Activated CD8-positive, alpha-beta memory T cell treated with anti-CD3 and anti-CD28 coated beads for 4 hours (primary cell): ENCODE data around the gene DENND1B.
"Not testable (repeated sequence)": the region's sequence is repeated elsewhere in the genome, so short reads cannot be mapped to it uniquely, and the experiment has no call there.

Experiments
- DNase-seq, 2 donors: peaks; one replicate each; pipeline ENCODE4 v3.0.0-alpha.2; 2020; ENCODE audit warnings: low read depth in 2 of 2

Gene DENND1B

DNA sequence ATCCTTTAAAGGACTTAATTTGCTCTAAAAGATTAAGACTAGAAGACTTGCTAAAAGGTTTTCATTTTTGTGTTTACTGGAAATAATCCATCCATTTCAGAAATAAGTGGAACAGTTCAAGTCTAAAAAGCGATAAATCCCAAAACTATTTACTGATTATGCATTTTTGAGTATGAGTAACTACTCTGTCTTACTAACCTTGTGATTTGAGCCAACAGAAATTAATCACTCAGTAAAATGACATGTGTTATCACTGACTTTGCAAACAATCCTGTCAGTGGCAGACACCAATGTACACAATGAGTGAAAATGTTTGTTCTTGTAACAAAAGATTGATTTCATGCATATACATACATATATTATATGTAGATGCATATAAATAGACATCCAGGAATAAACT, 218.0 kb downstream of the DENND1B start:
- DNase-seq, result no peak

- DNase-seq, result no peak
Observed at GRCh38 chr1:197553281-197553680, 222.0 kb downstream of the DENND1B start.

DNA sequence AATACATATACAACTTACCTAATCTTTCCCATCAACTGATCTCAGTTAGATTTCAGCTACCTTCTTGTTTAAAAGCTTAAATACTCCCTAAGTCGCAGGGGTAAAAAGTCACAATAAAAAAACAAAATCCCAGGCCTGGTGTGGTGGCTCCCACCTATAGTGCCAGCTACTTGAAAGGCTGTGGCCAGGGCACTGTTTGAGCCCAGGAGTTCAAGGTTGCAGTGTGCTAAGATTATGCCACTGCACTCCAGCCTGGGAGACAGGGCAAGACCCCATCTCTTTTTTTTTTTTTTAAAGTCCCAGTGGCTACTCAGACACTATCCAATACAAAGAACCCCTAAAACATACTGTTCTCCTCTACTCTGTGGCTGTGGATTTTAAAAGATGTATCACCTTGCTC, 228.3 kb downstream of the DENND1B start:
- no peak for DNase-seq

DNA sequence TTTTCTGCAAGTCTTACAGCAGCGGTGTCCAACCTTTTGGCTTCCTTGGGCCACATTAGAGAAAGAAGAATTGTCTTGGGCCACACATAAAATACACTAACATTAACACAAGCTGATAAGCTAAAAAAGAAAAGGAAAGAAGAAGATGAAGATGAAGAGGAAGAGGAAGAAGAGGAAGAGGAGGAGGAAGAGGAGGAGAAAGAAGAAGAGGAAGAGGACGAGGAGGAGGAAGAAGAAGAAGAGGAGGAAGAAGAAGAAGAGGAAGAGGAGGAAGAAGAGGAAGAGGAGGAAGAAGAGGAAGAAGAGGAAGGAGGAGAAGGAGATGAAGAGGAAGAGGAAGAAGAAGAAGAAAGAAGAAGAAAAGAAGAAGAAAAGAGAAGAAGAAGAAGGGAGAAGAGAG, 230.7 kb downstream of the DENND1B start:
- DNase-seq, result no peak

GRCh38 chr1:197544130-197544529, 231.2 kb downstream of the DENND1B start:
- DNase-seq, result no peak

GRCh38 chr1:197541411-197541810, 233.9 kb downstream of the DENND1B start:
- DNase-seq, result no peak

- DNase-seq, result no peak
Observed at GRCh38 chr1:197526736-197527371, 248.4 kb downstream of the DENND1B start.

DNA sequence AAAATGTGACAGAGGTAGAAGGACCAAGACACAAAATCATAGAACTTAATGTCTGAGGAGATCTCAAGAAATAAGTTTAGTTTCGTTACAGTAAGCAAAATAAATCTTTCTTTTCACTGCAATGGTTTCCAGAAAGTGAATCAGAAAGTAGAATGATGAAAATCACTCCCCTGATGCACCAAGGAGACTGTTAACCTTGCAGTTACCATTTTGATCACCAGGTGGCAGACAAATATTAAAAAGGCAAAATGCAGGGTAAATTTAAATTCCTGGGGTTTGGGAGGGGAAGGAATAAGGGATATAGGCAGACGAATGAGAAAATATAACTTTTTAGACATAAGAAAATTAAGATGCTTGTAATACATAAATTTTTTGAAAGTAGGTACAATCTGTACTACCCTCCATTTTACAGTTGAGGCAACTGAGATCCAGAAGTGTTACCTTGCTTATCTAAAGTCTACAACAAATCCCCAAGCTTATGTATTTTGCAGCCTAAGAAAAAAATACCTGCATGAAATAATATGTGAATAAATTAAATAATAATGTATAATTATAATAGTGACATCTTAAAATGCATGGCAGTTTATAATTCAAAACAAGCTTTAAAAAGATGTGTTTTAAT, 254.1 kb downstream of the DENND1B start:
- DNase-seq, result no peak

DNA sequence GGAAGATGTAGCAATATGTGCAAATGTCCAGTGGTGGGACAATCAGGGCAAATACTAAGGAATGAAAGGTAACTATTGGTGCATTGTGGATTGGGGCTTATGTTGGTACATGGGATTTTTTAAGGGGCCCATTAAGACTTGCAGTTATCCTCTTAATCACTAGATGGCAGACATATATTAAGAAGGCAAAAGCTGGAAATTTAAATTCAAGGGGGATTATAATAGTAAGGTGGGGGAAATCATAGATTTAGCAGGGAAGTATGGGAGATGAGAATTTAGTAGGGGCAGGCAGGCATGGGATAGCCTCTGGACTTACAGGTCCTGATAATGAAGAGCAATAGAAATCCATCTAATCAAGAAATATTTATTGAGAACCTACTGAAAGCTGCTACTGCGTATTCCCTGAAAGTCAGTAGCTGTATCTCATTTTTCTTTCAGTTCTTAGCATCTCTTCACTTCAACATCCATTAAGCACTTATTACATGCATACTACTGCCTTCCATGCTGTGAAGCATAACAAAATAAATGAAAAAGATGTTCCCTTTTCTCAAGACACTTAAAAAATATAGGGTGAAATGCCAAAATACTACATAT, 255.4 kb downstream of the DENND1B start:
- DNase-seq, result no peak

- DNase-seq, result no peak
Observed at GRCh38 chr1:197515421-197515820, 259.9 kb downstream of the DENND1B start.

DNA sequence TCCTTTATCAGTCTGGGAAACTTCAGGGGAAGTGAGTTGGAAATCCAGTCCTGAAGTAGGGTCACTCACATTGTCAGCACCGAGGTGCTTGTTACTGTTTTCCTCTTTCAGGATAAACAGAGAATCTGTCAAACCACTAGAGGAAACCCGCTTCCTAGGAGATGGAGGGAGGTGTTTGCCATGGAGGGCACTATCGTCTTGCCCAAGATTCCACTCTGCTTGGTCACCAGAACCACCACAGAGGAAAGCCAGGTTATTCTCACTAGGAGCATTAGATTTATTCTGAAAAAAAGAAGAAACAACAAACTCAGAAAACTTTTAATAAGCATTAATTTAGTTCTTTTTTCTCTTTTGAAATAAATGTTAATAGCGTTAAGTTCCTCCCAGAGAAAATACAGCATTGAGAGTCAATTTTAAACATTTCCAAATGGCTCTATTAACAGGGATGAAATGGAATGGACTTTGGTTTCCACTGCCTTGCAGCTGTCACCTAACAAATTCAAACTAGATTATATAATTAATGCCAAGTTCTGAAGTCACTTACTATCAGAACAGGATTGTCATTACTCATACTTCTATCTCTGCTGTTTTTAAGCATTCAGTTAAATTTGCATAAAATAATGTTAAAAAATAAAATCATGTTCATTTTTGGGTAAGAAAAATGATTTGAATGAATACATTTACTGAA, 264.4 kb downstream of the DENND1B start:
- DNase-seq, result no peak

- no peak for DNase-seq
Observed at GRCh38 chr1:197496722-197497121, 278.6 kb downstream of the DENND1B start.

DNA sequence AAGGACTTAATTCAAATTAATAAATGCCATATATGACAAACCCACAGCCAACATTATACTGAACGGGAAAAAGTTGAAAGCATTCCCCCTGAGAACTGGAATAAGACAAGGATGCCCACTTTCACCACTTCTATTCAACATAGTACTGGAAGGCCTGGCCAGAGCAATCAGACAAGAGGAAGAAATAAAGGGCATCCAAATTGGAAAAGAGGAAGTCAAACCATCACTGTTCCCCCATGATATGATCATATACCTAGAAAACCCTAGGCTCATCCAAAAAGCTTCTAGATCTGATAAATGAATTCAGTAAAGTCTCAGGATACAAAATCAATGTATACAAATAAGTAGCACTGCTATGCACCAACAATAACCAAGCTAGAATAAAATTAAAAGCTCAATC, 283.8 kb downstream of the DENND1B start:
- DNase-seq, result not testable (repeated sequence)

DNA sequence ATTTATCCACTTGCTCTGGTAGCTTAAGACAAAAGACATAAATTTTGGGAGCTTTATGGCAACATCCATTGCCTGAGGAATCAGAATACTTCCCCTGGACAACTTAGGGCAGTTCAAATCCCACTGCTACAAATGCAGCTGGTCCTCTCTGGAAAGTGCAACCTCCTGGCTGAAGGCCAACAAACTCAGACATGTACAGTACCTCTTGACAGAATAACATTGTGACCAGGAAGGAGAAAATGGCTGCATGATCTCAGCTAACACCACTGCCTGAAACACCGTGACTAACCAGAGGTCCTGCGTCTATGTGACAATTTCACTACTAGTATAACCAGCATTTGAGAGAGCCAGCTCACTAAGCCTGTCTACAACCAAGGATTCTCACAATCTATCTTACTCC, 288.3 kb downstream of the DENND1B start:
- no peak for DNase-seq

DNA sequence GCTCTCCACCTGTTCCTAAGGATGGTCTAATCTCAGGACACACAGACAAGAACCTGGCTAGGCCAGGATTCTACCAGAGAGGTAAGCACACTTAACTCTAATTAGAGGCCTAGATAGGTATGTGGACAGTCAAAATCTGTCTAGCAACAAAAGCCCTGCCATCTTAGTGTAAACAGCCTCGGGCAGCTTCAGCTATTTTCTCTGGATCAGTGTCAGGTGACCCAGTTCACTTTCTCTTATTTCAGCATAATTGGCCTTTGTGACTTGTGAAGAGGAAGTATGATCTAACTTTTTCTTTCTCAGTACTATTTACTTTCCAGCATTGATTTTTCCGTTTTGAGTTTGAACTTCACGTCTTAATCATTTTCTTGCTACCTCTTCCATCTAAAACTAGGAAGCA, 289.5 kb downstream of the DENND1B start:
- no peak for DNase-seq

DNA sequence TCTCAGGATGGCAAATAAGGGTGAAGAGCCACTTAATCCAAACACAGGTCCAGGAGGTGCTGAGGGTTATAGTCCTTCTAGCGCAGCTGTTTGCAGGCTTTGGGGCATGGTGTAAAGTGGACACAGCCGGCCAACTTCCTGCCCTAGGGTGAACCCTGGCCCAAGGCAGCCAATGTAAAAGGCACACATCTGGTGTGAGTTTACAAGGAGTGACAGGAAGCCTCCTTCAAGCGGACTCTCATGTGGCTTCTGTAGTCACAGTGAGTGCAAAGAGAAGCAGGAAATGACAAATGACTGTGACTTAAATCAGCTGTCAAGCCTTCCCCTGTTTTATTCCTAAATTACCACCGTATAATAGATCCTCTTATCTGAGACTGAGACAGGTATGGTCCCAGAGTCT, 294.2 kb downstream of the DENND1B start:
- peak in 1 of 2 donors; percentile 3 for DNase-seq

- DNase-seq, result no peak
Observed at GRCh38 chr1:197480446-197480845, 294.8 kb downstream of the DENND1B start.

DNA sequence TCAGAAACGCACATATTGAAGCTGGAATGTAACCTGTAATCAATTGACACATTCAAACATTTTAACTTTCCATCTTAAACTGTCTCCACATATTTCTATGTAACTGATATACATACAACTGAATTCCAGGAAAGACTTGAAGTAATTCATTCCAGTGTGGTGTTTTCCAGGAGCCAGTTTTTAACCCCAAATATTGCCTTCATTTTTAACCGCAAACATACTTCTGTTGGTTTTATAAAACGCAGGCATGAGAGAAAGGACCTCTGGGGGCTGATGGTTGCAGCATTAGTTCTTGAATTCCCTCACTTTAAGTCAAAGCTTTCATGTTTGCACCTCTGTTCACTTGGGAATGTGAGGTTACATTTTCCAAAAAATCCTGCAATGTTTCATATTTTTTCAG, 303.1 kb downstream of the DENND1B start:
- DNase-seq, result no peak

DNA sequence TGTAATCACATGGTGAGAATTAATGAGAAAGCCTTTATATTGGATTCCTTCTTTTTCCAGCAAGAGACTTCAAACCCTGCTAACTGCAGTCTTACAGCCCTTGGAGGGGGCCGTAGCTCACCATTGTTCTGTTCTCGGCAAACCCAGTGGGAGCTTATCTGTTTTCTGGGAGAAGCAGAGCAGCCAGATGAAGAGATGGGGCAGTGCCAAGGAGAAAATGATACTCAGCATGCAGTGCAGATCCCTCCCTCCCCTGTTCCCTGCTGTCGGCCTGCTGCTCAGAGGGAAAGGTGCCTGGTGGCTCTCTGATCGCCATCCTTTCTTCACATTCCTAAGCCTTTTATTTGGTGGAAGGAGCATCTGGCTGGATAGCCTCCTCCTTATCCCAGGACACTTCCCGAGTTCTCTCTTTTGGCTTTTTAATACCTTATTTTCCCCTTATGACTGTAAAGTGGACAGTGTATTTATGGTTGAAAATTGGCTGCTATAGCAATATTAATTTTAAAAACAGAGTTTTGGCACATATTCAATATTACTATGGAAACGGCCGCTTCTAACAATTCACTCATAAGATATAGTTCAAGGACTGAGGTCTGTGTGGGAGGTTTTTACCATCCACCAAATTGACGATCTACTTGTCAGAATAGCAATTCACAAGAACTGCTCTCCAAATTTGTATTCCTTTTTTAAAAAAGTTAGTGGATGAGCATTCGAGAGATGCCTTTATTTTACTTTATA, 303.9 kb downstream of the DENND1B start:
- DNase-seq, result no peak

- DNase-seq, result no peak
Observed at GRCh38 chr1:197470330-197470729, 304.9 kb downstream of the DENND1B start.

DNA sequence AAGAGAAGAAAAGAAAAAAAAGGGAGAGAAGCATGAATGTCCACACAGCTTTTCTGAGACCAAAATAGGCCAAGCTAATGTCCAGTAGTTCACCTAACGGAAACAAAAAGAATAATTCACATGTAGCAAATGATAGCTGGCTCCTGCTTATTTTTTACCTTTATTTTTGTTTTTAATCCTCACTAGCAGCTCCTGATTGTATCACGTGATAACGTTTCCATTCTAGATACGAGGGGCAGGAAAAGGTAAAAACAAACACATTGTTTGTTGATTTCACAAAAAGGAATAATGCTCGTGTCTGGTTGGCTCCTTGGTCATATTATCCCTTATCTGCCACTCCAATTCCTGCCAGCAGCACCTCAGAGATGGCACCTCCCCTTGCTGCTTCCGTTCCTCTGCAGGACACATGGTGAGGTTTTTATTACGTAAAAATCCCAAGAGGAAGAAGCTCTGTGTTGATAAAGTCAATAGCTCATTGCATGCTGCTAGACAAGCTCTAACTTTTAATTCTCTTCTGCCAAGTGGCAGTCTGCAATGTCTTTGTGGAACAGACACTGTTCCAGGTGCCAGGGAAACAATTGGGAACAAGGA, 305.6 kb downstream of the DENND1B start:
- no peak for DNase-seq
